HUDEP-2 (cell line): ENCODE data around the gene EPAS1.
A peak's percentile ranks its signal among the peaks of the same experiment; 100 is the strongest.

Experiments
- DNase-seq, 76 experiments: peaks; one replicate each; lab custom pipeline; 2025; ENCODE audit not compliant: unreplicated experiment in 76 of 76; lab: John Stamatoyannopoulos, UW

The EPAS1 gene

DNA sequence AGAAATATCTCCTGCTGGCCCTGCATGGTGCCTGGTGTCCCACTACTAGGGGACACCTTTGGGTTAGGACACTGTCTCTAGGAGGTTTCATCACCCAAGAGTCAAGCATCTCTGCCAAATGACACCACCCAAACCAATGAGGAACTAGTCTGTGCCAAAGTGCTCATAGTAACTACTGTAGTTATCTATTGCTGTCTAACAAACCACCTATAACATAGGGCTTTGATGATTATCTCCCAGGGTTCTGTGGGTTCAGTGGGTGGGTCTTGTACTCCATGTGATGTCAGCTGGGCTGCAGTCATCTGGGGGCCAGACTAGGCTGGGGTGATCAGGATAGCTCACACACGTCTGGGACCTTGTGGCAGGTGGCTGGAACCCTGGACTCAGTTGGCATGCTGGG, 59.8 kb downstream of the EPAS1 start:
- peak in 5 of 76 experiments; percentile 10 to 31 (median 19) for DNase-seq

DNA sequence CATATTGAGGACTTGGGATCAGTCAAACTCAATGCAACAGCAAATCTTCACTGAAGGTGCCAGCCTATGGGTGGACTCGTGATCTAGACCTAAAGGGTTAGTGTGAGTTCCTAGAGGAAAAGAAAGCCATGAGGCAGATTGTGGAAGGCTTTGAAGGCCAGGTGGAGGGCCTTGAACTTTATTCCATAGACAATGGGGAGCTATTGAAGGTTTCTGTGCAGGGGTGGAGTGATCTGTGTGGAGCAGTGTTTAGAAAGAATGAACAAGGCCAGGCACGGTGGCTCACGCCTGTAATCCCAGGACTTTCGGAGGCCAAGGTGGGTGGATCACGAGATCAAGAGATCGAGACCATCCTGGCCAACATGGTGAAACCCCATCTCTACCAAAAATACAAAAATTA, 61.5 kb downstream of the EPAS1 start:
- no peak for DNase-seq

DNA sequence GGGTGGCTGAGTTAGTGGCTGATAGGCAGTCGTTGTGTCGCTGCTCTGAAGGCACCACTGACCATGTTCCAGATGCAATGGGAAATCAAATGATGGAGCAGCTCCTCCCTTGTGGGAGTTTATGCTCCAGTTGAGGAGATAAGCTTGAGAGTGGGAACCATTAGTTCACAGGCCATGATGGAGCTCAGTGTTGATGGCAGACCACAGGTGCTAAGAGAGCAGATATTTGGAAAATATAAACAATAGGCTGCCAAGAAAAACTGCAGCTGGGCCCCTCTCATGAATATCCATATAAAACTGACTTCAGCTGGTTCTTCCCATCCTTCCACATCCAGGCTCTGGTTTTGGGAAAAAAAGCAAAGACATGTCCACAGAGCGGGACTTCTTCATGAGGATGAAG, 63.1 kb downstream of the EPAS1 start:
- DNase-seq: no peak

DNA sequence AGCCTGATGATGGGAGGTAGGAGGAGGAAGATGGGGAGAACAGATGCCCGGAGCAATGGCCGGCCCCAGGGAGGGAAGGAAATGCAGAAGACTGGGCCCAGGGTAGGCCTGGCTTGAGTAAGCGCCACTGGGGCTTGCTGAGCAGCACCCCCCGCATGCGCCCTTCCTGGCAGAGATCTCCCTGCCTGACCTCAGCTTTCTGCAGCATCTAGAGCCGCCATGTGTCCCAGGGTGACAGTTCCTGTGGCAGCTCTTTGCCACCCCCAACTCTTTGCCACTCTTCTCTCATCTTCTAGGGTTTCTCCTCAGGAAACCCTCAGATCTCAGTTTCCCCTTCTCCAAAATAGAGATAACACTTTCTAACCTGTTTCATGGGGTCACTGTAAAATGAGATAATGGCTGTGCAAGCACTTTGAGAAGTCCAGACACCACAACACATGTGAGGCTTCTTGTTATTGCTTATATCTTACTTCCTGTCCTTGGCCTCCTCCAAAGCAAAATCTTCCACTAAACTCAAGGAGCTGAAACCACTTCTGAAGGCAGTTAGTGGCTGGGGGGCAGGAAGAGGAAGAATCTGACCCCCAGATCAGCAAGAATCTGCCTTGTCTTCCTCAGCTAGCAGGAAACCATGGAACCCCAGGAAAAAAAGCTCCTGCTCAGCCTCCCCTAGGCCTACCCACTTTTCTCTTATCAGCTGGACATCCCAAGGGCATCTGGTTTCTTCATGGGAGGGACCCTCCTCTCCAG, 64.9 kb downstream of the EPAS1 start:
- DNase-seq: no peak

DNA sequence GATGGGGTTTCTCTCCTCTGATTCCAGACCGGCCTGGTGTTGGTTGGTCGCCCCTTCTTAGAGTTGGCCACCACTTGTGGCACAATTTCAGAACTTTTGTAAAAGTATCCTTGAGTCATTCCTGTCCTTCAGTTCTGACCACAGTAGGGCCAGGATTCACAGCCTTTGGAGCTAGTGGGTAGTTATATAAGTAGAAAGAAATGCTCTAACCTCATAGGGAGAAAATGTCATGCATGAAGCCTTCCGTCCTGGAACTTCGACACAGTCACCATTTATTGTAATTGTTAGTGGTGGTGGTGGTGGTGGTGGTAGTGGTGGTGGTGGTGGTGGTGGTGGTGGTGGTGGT, 65.4 kb downstream of the EPAS1 start:
- DNase-seq: no peak

DNA sequence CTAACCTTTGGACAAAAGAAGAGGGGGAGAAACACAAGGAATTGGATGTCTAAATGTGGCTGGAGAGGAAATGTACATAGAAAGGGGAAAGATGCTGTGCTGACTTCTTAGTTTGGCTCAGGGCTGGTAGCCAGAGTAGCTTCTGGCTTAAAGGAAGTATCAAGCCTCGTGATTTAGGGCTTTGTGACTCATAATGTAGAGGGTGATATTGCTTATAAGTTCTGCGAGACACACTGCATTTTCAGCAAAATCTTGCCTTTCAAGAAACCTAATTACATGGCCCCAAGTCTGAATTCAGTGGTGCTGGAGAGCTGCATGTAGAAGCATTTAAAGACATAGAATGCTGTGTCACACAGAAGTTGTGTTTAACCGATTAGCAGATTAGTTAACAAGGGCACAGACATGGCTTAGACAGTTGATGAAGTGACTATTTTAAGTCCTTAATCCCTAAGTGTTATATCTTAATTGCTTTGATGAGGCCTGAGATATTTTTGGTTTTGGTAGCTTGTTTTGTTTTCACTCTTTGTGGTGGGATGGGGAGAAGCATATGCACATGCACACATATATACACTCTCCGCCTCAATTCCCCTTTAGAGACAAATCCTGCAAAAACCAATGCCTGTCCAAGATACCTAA, 66.4 kb downstream of the EPAS1 start:
- peak in 3 of 76 experiments; percentile 1 to 24 (median 2) for DNase-seq

DNA sequence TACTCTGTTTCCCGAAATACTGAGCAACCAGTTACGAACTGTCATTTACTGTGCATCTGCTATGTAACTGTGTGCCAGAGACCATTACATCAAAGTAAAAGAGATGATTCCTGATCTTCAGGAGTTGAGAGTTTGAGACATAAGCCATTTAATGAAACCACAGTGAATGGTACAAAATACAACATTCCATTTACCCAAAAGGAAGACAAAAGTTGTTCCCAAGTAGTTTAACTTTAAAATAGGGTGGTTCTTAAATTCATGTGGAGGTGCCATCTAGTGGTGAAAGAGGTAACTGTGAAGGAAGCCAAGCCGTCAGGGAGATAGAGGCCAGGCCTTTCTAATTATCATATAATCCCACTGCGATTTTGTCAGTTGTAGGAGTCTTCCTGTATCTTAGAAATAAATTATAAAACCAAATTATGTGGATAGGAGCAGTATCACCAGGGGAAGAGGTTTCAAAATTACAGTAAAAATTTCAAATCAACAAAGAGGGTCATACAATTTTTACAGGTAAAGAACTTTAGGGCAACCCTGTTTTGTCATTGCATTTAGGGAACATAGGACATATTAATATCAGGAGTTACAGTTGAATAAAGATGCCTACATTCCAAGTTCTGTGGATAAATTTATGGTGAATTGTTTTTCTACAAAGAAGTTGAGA, 67.7 kb downstream of the EPAS1 start:
- peak in 38 of 76 experiments; percentile 2 to 60 (median 38) for DNase-seq

DNA sequence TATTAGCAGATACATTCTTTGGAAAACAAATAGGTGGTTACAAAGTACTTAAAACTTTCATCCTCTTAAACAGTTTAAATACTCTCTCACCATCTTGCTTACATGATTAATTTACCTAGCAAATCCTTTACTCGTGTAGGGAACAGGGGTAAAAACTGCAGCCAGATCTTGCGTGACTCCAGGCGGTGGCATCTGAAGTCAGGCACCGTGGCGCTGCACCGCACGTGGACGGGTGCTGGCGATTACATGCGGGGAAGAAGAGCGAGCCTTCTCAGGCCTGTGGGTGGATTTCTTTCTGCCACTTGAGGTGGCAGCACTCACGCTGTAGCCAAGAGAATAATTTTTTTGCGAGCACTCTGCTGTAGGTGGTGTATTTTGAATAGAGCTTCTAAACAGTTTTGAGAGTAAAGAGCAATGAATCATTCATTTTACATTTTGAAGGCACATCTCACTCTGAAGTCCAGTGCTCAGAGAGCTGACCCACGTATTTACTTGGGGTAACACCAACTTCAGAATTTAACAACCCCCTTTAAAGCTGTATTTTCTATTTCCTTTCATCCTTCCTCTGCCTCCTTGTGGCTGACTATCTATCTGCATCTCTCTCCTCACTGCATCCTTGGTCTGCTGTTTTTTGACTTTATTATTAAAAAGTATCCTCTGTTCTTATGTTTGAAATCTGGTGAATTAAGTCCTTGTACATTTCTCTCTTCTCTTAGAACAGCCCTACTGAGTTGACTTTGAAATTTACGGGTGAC, 68.9 kb downstream of the EPAS1 start:
- DNase-seq: no peak

DNA sequence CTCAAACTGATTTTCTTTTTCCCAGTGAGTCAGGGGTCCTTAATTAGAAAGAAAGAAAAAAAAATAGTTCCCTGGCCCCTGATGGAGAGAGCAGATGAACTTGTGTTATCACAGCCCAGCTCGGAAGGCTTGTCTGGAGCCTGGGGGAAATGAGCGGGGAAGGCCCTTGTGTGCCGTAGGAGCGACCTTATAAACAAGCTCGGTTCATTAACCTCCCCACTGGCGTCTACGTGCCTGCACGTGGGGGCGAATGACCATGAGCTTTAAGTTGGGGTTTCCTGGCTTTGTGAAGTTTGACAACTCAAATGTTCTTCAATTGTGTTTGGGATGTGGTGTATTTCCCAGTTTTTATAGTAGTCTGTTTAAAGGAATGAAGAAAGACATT, 69.5 kb downstream of the EPAS1 start:
- no peak for DNase-seq

DNA sequence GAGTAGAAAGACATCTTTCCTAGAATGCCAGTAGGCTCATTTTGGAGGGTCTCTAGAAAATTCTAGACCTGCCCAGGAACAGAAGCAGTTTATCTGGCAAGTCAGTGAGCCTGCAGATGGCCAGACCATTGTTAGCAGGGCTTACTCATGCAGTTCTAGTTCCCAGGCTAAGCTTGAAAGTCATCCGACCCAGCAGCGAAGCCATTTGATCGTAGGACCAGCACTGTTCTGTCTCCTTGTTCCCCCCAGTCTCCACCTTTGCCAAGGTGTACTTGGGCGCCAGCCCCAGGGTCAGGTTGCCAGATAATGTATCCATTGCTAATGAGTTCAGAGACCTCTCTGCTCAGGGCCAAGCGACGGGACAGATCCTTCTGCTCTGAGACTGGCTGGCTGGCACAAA, 70.1 kb downstream of the EPAS1 start:
- no peak for DNase-seq

DNA sequence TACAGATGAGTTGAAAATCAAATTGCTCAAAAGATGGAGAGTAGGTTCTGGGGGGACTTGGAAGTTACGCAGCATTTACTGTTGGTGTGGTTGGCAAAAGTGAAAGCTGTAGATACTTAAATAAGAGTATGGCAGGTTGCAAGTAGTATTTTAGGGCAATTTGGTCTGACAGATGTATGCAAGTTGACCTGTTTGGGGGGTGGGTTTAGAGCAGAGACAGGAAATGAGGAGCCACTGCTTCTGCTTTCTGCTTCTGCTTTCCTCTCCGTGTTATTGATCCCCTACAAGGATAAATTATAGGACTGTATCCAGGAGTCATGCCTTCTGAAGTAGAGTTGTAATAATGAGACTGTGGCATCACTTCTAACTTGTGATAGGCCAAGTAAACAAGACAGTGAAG, 71.2 kb downstream of the EPAS1 start:
- no peak for DNase-seq

DNA sequence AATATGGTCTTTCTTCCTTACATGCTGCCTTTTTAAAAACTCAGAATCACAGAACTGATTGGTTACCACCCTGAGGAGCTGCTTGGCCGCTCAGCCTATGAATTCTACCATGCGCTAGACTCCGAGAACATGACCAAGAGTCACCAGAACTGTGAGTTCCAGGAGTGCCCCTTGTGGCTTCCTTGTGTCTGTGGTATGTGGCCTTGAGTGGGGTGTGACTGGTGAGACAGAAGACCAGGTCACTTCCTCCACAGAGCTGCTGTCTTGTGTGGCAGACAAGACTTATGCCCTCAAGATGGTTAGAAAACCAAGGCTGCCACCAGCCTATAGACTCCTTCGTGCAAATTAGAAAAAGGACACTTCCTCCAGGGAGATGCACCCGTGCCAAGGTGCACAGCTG, 72.6 kb downstream of the EPAS1 start:
- DNase-seq: no peak

DNA sequence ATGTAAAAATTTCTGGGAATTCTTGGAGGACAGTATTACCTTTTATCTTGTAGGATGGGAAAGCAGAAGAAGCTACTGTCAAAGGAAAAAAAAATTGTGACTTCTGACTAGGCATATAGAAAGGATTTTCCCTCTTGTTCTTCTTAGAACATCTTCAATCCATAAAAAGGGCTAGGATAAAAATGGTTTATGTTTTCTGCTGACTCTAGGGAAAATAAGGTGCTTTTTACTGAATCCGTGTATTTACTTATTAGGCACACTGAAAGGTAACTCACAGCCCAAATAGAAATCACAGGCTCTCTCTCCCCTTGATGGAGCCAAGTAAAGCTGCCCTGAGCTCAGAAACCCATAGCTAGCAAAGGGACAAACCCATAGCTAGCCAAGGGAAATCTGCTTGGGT, 74.6 kb downstream of the EPAS1 start:
- no peak for DNase-seq

DNA sequence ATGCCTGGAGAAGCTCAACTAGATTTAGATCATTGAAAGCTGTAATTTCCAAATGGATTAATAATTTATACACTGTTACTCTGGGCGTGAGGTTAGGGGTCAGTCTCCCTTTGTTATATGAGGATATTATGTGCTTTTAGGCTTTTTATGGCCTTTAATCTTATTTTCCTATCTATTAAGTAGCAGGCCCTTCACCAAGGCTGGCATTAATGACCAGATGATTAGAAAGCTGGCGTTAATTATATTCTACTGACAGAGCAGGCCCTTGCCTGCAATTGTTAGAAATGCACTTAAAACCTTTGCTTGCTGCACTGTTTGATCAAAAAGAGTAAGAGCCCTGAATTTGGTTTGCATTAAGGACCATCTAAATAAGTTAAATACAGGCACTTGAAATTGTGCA, 75.3 kb downstream of the EPAS1 start:
- no peak for DNase-seq

DNA sequence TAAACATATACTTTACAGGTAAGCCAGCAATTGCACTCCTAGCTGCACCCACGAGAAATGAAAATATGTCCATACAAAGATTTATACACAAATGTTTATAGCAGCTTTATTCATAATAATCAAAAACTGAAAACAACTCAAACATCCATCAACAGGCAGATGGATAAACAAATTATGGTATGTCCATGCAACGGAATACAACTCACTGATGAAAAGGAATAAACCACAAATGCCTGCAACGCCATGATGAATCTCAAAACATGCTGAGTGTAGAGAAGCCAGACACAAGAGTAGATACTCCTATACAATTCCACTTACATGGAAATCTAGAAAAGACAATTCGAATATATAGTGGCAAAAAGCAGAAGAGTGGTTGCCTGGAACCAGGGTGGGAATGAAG, 76.0 kb downstream of the EPAS1 start:
- DNase-seq: no peak

DNA sequence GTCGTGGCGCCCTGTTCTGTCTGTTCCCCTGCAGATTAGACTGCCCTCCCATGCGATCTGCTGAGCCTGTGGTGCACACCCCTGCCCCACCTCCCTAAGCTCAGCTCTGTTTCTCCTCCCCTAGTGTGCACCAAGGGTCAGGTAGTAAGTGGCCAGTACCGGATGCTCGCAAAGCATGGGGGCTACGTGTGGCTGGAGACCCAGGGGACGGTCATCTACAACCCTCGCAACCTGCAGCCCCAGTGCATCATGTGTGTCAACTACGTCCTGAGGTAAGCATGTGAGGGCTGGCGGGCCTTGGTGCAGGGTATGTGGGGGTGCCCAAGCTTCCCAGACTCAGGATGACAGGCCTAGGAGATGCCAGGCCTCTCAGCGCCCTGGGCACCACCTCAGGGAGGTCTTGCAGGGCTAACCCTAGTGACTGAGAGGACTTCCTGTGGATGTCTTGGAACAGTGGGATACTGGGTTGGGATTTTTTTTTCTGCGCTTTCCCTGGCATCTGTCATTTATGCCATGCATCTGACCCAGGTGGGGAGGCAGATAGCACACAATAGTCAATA, 78.4 kb downstream of the EPAS1 start:
- no peak for DNase-seq

DNA sequence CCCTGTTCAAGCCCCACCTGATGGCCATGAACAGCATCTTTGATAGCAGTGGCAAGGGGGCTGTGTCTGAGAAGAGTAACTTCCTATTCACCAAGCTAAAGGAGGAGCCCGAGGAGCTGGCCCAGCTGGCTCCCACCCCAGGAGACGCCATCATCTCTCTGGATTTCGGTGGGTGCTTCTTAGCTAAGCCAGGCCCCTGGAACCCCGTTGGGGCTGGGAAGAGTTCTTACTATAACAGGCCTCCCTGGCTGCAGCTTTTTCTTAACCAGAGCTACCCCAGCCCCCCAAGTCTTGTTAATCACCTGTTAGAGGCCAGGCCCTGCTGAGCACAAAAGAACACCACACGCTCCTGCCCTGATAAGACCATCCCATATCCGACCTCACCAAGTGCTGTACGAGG, 79.4 kb downstream of the EPAS1 start:
- DNase-seq: no peak

DNA sequence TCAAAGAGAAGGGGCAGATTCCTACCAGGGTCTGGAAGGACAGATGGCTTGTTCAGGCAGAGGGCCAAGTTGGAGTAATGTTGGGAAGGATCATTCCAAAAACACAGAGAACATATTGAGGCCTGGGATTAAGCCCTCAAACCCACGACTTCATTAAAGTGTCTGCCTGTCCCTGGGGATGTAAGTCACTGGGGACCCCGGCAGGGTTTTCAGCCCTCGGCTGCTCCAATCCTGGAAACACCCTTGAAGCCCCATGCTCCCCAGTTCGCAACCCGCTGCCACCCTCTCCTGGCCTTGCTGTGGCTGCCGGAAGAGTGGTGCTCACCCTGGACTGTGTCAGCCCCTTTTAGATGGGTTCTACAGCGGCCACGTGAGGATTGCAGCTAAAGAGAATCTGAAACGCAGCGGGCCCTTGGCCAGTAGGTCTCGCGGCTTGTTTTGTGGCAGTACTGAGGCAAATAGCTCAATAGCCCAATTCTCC, 79.9 kb downstream of the EPAS1 start:
- no peak for DNase-seq

DNA sequence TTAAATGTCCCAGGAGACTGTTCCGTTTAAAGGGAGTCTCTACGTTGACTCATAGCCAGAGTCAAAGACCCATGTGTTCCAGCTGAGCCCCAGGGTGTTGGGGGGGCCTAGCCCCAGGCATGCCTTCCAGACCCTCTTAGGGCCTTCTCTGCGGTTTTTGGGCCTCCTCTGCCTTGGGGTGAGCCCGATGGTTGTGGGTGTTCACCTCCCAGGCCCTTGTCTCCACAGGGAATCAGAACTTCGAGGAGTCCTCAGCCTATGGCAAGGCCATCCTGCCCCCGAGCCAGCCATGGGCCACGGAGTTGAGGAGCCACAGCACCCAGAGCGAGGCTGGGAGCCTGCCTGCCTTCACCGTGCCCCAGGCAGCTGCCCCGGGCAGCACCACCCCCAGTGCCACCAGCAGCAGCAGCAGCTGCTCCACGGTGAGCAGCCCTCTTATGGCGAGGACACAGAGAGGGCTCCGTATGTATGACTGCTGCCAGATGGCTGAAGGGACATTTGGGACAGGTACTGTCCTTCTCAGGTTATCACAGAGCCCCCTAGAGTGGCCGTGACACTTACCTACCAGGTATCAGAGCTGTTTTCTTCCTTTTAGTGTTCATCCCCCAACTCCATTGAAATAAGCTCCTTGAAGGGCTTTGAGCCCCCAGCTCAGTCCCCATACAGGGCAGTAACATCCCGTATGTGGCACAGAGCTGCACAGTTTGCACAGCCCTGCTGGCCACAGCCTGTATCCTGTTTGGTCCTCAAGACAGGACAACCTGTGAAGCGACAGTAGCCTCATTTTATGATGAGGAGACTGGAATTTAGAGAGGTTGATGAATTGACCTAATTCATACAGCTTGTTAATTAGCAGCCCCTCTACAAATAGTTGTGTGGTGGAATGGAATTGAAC, 80.7 kb downstream of the EPAS1 start:
- no peak for DNase-seq

DNA sequence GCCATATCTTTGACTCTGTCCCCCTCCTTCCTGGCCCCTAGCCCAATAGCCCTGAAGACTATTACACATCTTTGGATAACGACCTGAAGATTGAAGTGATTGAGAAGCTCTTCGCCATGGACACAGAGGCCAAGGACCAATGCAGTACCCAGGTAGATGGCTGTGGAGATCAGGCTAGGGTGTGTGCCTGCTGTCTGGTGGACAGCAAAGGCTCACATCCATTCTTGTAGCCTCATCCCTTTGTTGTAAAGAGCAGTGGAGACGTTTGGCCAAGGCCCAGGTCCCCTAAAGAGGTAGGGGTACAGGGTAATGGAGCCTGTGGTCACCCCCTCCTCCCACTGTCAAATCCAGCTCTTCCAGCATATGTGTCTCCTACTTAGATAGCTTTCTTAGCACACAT, 81.4 kb downstream of the EPAS1 start:
- DNase-seq: no peak
